Vagina (tissue), 2 donors: ENCODE results near the gene FLT1.

Experiments
- CTCF ChIP-seq, 3 experiments: fragments of 450-650 bp in 2 of 3; fragments of 200-600 bp in 1 of 3; sonication (generic) in 1 of 3; IDR thresholded peaks; one replicate each; pipeline ENCODE4 v1.5.1; 2017 to 2019; ENCODE audit warnings: antibody characterized with exemption in 3 of 3, mild to moderate bottlenecking in 2 of 3, moderate library complexity in 2 of 3
- POLR2A ChIP-seq, 2 donors: fragments of 450-650 bp; IDR thresholded peaks; one replicate each; pipeline ENCODE4 v1.6.1; 2017; ENCODE audit warnings: antibody characterized with exemption in 2 of 2, mild to moderate bottlenecking in 2 of 2, moderate library complexity in 2 of 2

- no peak for TF ChIP-seq CTCF (IDR thresholded peaks at IDR 0.05)
- no peak for TF ChIP-seq POLR2A (IDR thresholded peaks at IDR 0.05)
Observed at GRCh38 chr13:28473044-28473443, 21.9 kb downstream of the FLT1 start.
